ENCODE results near the gene BUD31. TPM values are rescaled to one million over a fixed set of nuclear protein-coding genes. Genes with fewer than 3 reads are reported as not detected.

BUD31 gene
- total RNA-seq, 4 donors from 2014 or later, result 5.0 to 167 (median 50.1) TPM

- TF ChIP-seq, protein P1, sequence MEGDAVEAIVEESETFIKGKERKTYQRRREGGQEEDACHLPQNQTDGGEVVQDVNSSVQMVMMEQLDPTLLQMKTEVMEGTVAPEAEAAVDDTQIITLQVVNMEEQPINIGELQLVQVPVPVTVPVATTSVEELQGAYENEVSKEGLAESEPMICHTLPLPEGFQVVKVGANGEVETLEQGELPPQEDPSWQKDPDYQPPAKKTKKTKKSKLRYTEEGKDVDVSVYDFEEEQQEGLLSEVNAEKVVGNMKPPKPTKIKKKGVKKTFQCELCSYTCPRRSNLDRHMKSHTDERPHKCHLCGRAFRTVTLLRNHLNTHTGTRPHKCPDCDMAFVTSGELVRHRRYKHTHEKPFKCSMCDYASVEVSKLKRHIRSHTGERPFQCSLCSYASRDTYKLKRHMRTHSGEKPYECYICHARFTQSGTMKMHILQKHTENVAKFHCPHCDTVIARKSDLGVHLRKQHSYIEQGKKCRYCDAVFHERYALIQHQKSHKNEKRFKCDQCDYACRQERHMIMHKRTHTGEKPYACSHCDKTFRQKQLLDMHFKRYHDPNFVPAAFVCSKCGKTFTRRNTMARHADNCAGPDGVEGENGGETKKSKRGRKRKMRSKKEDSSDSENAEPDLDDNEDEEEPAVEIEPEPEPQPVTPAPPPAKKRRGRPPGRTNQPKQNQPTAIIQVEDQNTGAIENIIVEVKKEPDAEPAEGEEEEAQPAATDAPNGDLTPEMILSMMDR (IDR thresholded peaks at IDR 0.05), result no peak
- TF ChIP-seq EP300 (IDR thresholded peaks at IDR 0.05; ENCODE audit: low read depth) (no peak), POLR2A (IDR thresholded peaks at IDR 0.05) (no peak), POLR2AphosphoS5 (IDR thresholded peaks at IDR 0.05) (no peak)
- Histone ChIP-seq H3K36me3 (peaks cover 0 to 47% (median 8%) of the 10 kb centered on the region in 4 donors), H3K4me3 (no peak overlapping the region), H3K9me3 (no peaks in the 10 kb centered on the region), H3K27me3 (no peaks in the 10 kb centered on the region), H3K4me1 (peaks cover 0 to 3% (median 0%) of the 10 kb centered on the region in 4 donors), H3K27ac (no peak overlapping the region)
- intact Hi-C loops (cut with DNase I; ENCODE audit: low total_unique reads) (no loop called here), in situ Hi-C loops (cut with MboI; ENCODE audit: low pct_ligation_motif_present in 1 of 4, low pct_unique_long_range_greater_than_20kb in 1 of 4, low sequenced_read_pairs in 3 of 4) (no loop called here)
- 84% methylated on average over 4 of the region's 4 CpGs; no CpG with 5 or more reads in 1 of the 2 donors for WGBS, 2 donors (ENCODE audit: low coverage in 1 of 2)
- DNase-seq, result no peak
These were observed 37.3 kb downstream of the BUD31 start for GRCh38 chr7:99446096-99446495.

DNA sequence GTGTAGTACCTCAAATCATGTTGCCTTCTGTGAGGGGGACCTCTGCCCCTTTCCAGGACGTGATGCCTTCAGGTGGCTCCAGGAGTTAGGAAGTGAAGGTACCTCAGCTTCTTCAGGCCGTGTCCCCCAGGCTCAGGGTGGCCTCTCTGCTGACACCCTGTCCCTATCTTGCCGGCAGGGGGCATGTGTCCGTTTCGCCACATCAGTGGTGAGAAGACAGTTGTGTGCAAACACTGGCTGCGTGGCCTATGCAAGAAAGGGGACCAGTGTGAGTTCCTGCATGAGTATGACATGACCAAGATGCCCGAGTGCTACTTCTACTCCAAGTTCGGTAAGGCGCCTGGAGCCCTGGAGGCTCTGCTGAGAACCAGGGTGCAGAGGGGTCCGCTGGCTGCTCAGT lies 39.2 kb downstream of the BUD31 start:
- Histone ChIP-seq H3K27ac (no peak overlapping the region), H3K4me1 (no peaks in the 10 kb centered on the region), H3K4me3 (no peak overlapping the region), H3K36me3 (peaks cover 0 to 48% (median 8%) of the 10 kb centered on the region in 4 donors), H3K27me3 (no peaks in the 10 kb centered on the region), H3K9me3 (no peaks in the 10 kb centered on the region)
- WGBS, 2 donors (ENCODE audit: low coverage in 1 of 2), result 80% methylated on average over 10 of the region's 10 CpGs; no CpG with 5 or more reads in 1 of the 2 donors
- TF ChIP-seq, protein P1 (IDR thresholded peaks at IDR 0.05), result peak in 1 of 5 experiments; percentile 12
- TF ChIP-seq POLR2A (IDR thresholded peaks at IDR 0.05), result no peak
- no peak for TF ChIP-seq POLR2AphosphoS5 (IDR thresholded peaks at IDR 0.05)
- no peak for TF ChIP-seq EP300 (IDR thresholded peaks at IDR 0.05; ENCODE audit: low read depth)
- DNase-seq, result no peak
- intact Hi-C loops (cut with DNase I; ENCODE audit: low total_unique reads) (no loop called here), in situ Hi-C loops (cut with MboI; ENCODE audit: low pct_ligation_motif_present in 1 of 4, low pct_unique_long_range_greater_than_20kb in 1 of 4, low sequenced_read_pairs in 3 of 4) (no loop called here)

- in situ Hi-C loops (cut with MboI; ENCODE audit: low pct_ligation_motif_present in 1 of 4, low pct_unique_long_range_greater_than_20kb in 1 of 4, low sequenced_read_pairs in 3 of 4) (no loop called here), intact Hi-C loops (cut with DNase I; ENCODE audit: low total_unique reads) (no loop called here)
- Histone ChIP-seq H3K36me3 (peaks cover 0 to 48% (median 8%) of the 10 kb centered on the region in 4 donors), H3K4me3 (no peak overlapping the region), H3K4me1 (no peaks in the 10 kb centered on the region), H3K27me3 (no peaks in the 10 kb centered on the region), H3K27ac (no peak overlapping the region), H3K9me3 (no peaks in the 10 kb centered on the region)
- WGBS, 2 donors (ENCODE audit: low coverage in 1 of 2), result 90% methylated on average over 10 of the region's 10 CpGs; no CpG with 5 or more reads in 1 of the 2 donors
- no peak for DNase-seq
- TF ChIP-seq EP300 (IDR thresholded peaks at IDR 0.05; ENCODE audit: low read depth) (no peak), POLR2AphosphoS5 (IDR thresholded peaks at IDR 0.05) (no peak), POLR2A (IDR thresholded peaks at IDR 0.05) (no peak)
- TF ChIP-seq, protein P1 (IDR thresholded peaks at IDR 0.05), result no peak
These were observed 40.1 kb downstream of the BUD31 start for GRCh38 chr7:99448855-99449254.

DNA sequence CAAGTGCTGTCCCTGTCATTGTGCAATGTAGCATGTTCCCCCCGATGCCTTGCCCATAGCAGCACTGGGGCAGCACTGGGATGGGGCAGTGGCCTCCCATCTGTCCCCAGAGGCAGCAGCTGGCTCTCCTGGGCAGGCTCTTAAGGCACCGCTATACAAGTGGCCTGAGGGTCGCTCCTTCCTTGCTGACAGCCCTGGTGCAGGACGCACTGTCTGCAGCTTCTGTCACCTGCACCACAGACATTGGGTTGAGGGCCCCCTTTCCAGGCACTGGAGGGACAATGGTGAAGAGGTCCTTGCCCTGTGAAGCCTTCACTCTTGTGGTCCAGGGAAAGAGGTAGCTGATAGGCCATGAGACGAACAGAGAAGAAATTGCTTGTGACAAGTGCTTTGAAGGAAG lies 40.6 kb downstream of the BUD31 start:
- no peak for TF ChIP-seq POLR2AphosphoS5 (IDR thresholded peaks at IDR 0.05)
- TF ChIP-seq EP300 (IDR thresholded peaks at IDR 0.05; ENCODE audit: low read depth), result no peak
- intact Hi-C loops (cut with DNase I; ENCODE audit: low total_unique reads), result no loop called here
- H3K4me1 ChIP-seq, result no peaks in the 10 kb centered on the region
- no peak overlapping the region for H3K4me3 ChIP-seq
- H3K9me3 ChIP-seq, result no peaks in the 10 kb centered on the region
- no peak overlapping the region for H3K27ac ChIP-seq
- H3K27me3 ChIP-seq, result no peaks in the 10 kb centered on the region
- 81 to 96% methylated on average over 2 to 5 of the region's 5 CpGs for WGBS, 2 donors (ENCODE audit: low coverage in 1 of 2)
- H3K36me3 ChIP-seq, result peaks cover 0 to 48% (median 8%) of the 10 kb centered on the region in 4 donors
- DNase-seq, result no peak
- in situ Hi-C loops (cut with MboI; ENCODE audit: low pct_ligation_motif_present in 1 of 4, low pct_unique_long_range_greater_than_20kb in 1 of 4, low sequenced_read_pairs in 3 of 4), result no loop called here

DNA sequence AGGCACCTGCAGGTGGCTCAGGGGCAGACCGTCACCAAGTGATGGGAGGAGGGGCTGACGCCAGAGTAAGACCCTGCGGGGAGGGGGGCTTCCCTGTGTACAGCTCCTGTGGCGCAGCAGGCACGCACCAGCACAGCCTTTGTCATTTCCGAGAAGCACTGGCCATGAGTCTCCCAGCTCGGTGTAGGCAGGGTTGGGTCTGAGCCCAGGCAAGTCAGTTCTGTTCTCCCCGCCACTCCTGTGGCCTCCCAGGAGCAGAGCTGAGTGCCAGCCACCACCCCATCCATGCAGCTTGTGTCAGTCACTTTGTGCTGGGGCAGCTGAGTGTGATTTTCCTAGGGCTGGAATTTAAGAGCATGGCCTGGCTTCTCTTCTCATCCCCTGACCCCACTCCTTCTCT lies 43.2 kb downstream of the BUD31 start:
- no peaks in the 10 kb centered on the region for H3K27me3 ChIP-seq
- TF ChIP-seq EP300 (IDR thresholded peaks at IDR 0.05; ENCODE audit: low read depth) (no peak), POLR2A (IDR thresholded peaks at IDR 0.05) (no peak), POLR2AphosphoS5 (IDR thresholded peaks at IDR 0.05) (no peak)
- TF ChIP-seq, protein P1 (IDR thresholded peaks at IDR 0.05), result no peak
- intact Hi-C loops (cut with DNase I; ENCODE audit: low total_unique reads), result no loop called here
- H3K9me3 ChIP-seq, result no peaks in the 10 kb centered on the region
- DNase-seq, result no peak
- no peaks in the 10 kb centered on the region for H3K4me1 ChIP-seq
- in situ Hi-C loops (cut with MboI; ENCODE audit: low pct_ligation_motif_present in 1 of 4, low pct_unique_long_range_greater_than_20kb in 1 of 4, low sequenced_read_pairs in 3 of 4), result no loop called here
- H3K27ac ChIP-seq, result no peak overlapping the region
- no peak overlapping the region for H3K4me3 ChIP-seq
- WGBS, 2 donors (ENCODE audit: low coverage in 1 of 2), result 88% methylated on average over 8 of the region's 8 CpGs; no CpG with 5 or more reads in 1 of the 2 donors
- peaks cover 0 to 30% (median 9%) of the 10 kb centered on the region in 4 donors for H3K36me3 ChIP-seq

Measured in transverse colon (tissue), 4 donors.